Measurements from ENCODE around the gene RPRD1B. TPM values are rescaled to one million over a fixed set of nuclear protein-coding genes. Genes with fewer than 3 reads are reported as not detected.

Gene RPRD1B
- total and polyA plus RNA-seq, 3 donors from 2014 or later = 30.4 to 50.5 (median 41.9) TPM

GRCh38 chr20:38126932-38127621 lies 93.5 kb downstream of the RPRD1B start:
- no peaks in the 10 kb centered on the region for H3K9me3 ChIP-seq
- 55 to 61% methylated on average over 12 of the region's 12 CpGs for WGBS, 2 donors
- DNase-seq = peak; percentile 32
- H3K27me3 ChIP-seq = no peaks in the 10 kb centered on the region
- H3K36me3 ChIP-seq (ENCODE audit: low read depth, missing control alignments) = no peaks in the 10 kb centered on the region
- peaks cover 21% of the 10 kb centered on the region for H3K4me1 ChIP-seq
- intact Hi-C loops (cut with DNase I; ENCODE audit: low total_unique reads) = no loop called here
- H3K27ac ChIP-seq = peak overlapping the region in 1 of 2 donors; percentile 29
- H3K4me3 ChIP-seq = no peak overlapping the region
- no peak for TF ChIP-seq POLR2A (IDR thresholded peaks at IDR 0.05)
- TF ChIP-seq CTCF (IDR thresholded peaks at IDR 0.05) = no peak

- Histone ChIP-seq H3K27ac (no peak overlapping the region), H3K4me1 (peaks cover 17% of the 10 kb centered on the region), H3K9me3 (no peaks in the 10 kb centered on the region), H3K36me3 (ENCODE audit: low read depth, missing control alignments) (no peaks in the 10 kb centered on the region), H3K27me3 (no peaks in the 10 kb centered on the region), H3K4me3 (no peak overlapping the region)
- intact Hi-C loops (cut with DNase I; ENCODE audit: low total_unique reads) = no loop called here
- TF ChIP-seq POLR2A (IDR thresholded peaks at IDR 0.05) = no peak
- no peak for TF ChIP-seq CTCF (IDR thresholded peaks at IDR 0.05)
- no peak for DNase-seq
- 91 to 97% methylated on average over 9 of the region's 9 CpGs for WGBS, 2 donors
These were observed 94.5 kb downstream of the RPRD1B start for GRCh38 chr20:38127920-38128528.

- Histone ChIP-seq H3K27ac (no peak overlapping the region), H3K36me3 (ENCODE audit: low read depth, missing control alignments) (no peaks in the 10 kb centered on the region), H3K4me3 (no peak overlapping the region), H3K9me3 (no peaks in the 10 kb centered on the region), H3K4me1 (peaks cover 13% of the 10 kb centered on the region), H3K27me3 (no peaks in the 10 kb centered on the region)
- no peak for DNase-seq
- 100% methylated on average over 1 to 2 of the region's 2 CpGs for WGBS, 2 donors
- intact Hi-C loops (cut with DNase I; ENCODE audit: low total_unique reads) = no loop called here
- TF ChIP-seq CTCF (IDR thresholded peaks at IDR 0.05) (no peak), POLR2A (IDR thresholded peaks at IDR 0.05) (no peak)
These were observed 95.1 kb downstream of the RPRD1B start for GRCh38 chr20:38128691-38129090.

GRCh38 chr20:38129248-38129865 lies 95.8 kb downstream of the RPRD1B start:
- Histone ChIP-seq H3K27me3 (no peaks in the 10 kb centered on the region), H3K9me3 (no peaks in the 10 kb centered on the region), H3K4me3 (no peak overlapping the region), H3K27ac (no peak overlapping the region), H3K36me3 (ENCODE audit: low read depth, missing control alignments) (no peaks in the 10 kb centered on the region), H3K4me1 (peaks cover 18% of the 10 kb centered on the region)
- no peak for TF ChIP-seq CTCF (IDR thresholded peaks at IDR 0.05)
- no peak for TF ChIP-seq POLR2A (IDR thresholded peaks at IDR 0.05)
- intact Hi-C loops (cut with DNase I; ENCODE audit: low total_unique reads) = no loop called here
- WGBS, 2 donors = 88 to 92% methylated on average over 5 to 6 of the region's 6 CpGs
- no peak for DNase-seq
